Mesothelial cell of epicardium (in vitro differentiated cells): ENCODE measurements around the gene AFDN. TPM values are rescaled to one million over a fixed set of nuclear protein-coding genes. Genes with fewer than 3 reads are reported as not detected.
A peak's percentile ranks its signal among the peaks of the same experiment; 100 is the strongest.

Experiments
- DNase-seq, 2 experiments: peaks; one replicate each; pipeline ENCODE4 v3.0.0; 2021; ENCODE audit warnings: low spot score in 2 of 2; ENCODE audit not compliant: unreplicated experiment in 2 of 2
- H3K27ac Mint-ChIP-seq: 2 replicates; pipeline ENCODE4 v1.8.0; 2021; ENCODE audit warnings: mixed read lengths
- H3K27me3 Mint-ChIP-seq: 2 replicates; pipeline ENCODE4 v1.8.0; 2021; ENCODE audit warnings: low read depth, mixed read lengths
- H3K36me3 Mint-ChIP-seq: 2 replicates; pipeline ENCODE4 v1.8.0; 2021; ENCODE audit warnings: mixed read lengths
- H3K4me1 Mint-ChIP-seq: 2 replicates; pipeline ENCODE4 v1.8.0; 2021; ENCODE audit warnings: mixed read lengths
- H3K4me3 Mint-ChIP-seq: 2 replicates; pipeline ENCODE4 v1.8.0; 2021; ENCODE audit warnings: mild to moderate bottlenecking, moderate library complexity, mixed read lengths
- H3K9me3 Mint-ChIP-seq: 2 replicates; pipeline ENCODE4 v1.8.0; 2021; ENCODE audit warnings: mixed read lengths
- total RNA-seq: library from RNA; stranded (reverse); gene quantifications from 3 replicates; pipeline ENCODE4 v1.2.1, GENCODE V29; 2021
- TF ChIP-seq, protein P1 (sequence below): fragments of 200-600 bp; sonication (generic); IDR thresholded peaks from one replicate; pipeline ENCODE4 v1.5.0; 2021; ENCODE audit warnings: antibody characterized with exemption; ENCODE audit not compliant: unreplicated experiment

AFDN gene
- total RNA-seq, 1 donor from 2014 or later, result 284 TPM

DNA sequence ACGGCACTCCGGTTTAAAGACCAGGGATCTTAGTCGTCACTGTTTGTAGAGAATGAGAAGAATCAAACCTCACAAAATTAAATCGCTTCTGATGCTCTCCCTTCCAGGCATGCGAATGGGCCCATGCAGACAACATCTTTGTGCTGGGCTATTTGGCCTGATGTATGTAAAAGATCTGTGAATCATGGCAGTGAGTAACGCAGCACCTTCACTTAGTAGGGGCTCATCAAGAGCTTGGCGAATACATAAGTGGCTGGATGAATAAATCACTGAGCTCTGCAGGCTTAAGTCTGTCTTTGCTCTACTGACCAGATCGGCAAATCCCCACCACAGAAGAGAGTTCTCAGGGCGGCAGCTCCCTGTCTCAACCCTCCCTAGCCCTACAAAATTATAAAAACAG lies 44.8 kb upstream of the AFDN start:
- H3K27me3 Mint-ChIP-seq, result peaks cover 5% of the 10 kb centered on the region
- H3K9me3 Mint-ChIP-seq, result no peaks in the 10 kb centered on the region
- H3K4me3 Mint-ChIP-seq, result no peak overlapping the region
- H3K4me1 Mint-ChIP-seq, result peaks cover 9% of the 10 kb centered on the region
- no peaks in the 10 kb centered on the region for H3K36me3 Mint-ChIP-seq
- no peak overlapping the region for H3K27ac Mint-ChIP-seq
- DNase-seq, result no peak
- TF ChIP-seq, protein P1, sequence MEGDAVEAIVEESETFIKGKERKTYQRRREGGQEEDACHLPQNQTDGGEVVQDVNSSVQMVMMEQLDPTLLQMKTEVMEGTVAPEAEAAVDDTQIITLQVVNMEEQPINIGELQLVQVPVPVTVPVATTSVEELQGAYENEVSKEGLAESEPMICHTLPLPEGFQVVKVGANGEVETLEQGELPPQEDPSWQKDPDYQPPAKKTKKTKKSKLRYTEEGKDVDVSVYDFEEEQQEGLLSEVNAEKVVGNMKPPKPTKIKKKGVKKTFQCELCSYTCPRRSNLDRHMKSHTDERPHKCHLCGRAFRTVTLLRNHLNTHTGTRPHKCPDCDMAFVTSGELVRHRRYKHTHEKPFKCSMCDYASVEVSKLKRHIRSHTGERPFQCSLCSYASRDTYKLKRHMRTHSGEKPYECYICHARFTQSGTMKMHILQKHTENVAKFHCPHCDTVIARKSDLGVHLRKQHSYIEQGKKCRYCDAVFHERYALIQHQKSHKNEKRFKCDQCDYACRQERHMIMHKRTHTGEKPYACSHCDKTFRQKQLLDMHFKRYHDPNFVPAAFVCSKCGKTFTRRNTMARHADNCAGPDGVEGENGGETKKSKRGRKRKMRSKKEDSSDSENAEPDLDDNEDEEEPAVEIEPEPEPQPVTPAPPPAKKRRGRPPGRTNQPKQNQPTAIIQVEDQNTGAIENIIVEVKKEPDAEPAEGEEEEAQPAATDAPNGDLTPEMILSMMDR, result no peak

DNA sequence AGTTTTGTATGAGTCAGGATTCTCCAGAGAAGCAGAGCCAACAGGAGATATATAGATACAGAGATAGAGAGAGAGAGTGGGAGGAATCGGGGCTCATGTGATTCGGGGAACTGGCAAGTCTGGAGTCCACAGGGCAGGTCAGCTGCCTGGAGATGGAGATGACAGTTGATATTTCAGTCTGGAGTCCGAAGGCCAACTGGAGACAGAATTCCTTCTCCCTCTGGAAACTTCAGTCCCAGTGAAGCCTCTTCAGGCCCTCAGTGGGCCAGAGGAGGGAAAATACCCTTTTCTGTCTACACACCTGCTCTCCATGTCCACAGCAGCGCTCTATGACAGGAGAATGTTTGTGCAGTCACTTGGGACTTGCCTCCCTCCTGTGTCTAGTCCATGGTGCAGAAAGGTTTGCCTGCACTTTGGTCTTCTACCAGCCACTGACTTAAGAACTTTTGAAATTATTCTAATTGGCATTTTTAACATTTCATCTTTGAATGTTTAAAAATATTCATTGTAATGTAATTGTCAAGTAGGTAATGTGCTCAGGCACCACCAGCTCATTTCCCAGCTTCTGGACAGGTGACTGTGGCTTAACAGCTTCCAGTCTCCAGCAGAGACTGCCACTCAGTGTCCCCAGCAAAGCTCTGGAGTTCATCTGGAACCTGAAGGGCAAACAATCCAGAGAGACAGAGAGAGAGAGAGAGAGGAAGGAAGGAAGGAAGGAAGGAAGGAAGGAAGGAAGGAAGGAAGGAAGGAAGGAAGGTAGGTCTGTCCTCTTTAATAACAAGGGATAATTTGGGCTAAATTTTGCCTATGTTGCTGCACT lies 43.8 kb upstream of the AFDN start:
- Mint-ChIP-seq H3K4me3 (no peak overlapping the region), H3K9me3 (no peaks in the 10 kb centered on the region), H3K27ac (no peak overlapping the region), H3K4me1 (peaks cover 15% of the 10 kb centered on the region), H3K36me3 (no peaks in the 10 kb centered on the region), H3K27me3 (peaks cover 5% of the 10 kb centered on the region)
- TF ChIP-seq, protein P1, result no peak
- no peak for DNase-seq

DNA sequence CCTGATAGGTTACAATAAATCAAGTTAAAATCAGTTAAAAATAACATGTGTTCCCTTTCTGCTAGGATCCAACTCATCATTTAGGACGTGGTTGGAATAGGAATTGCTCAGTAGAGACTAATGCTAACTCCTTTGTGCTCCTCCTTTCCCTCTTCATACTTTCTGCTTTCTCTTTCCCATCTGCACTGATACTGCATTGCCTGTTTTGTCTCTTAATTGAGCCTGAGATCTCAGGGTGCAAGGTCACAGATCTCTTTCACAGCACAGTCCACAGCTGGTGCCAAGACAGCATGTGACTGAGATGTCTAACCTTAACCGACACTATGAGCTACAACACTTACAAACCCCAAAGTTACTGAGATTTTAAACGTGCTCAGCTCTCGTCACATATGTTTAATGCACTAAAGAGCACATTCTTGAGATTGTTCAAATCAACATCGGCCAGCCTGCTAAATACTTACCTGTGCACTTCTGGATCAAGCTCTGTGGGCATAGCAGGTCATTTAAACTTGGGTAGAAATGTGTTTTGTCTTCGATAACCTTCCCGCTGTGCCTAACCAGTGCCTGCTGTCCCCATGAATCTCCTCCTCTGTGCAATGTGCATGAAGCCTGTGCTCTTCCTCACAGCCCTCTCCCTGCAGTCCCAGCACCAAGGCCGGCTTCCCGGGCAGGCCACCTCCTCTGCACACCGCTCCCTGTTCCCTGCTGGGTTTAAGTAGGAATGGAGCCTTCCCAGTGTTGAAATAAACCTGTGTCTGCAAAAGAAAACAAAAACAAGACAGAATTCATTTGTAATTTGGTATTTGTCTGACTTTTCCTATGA lies 39.6 kb upstream of the AFDN start:
- DNase-seq, result peak in 1 of 2 experiments; percentile 28
- H3K4me1 Mint-ChIP-seq, result peaks cover 11% of the 10 kb centered on the region
- peak overlapping the region; percentile 57 for H3K27ac Mint-ChIP-seq
- H3K36me3 Mint-ChIP-seq, result no peaks in the 10 kb centered on the region
- H3K4me3 Mint-ChIP-seq, result no peak overlapping the region
- no peaks in the 10 kb centered on the region for H3K9me3 Mint-ChIP-seq
- H3K27me3 Mint-ChIP-seq, result no peaks in the 10 kb centered on the region
- TF ChIP-seq, protein P1, result no peak

DNA sequence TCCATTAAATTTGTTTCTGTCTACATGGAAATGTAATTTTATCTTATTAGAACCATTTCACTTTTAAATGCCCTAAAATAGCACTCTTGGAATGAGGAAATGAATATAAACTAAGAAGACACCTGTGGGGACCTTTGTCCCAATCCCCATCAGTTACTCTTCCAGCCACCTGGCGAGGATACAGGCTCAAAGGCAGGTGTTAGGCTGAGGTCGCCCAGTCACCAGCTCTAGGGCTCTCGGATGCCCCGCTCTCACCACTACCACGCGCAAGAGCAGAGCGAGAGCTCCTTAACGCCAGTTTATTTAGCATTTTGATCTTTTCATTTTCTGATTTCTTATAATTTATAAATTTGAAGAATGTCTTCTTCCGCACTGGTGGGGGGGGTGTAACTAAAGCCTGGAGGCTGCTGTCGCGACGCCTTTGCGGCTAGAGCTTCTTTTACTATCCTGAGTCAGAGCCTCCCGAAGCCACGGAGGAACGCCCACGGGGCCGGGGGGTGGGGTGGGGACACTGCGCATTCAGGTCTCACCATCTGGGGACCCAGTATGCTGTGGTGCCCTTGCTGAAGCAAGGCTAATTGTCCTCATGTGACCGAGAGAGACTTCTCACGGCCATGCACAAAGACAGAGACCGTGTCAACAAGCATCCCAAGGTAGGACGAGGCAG lies 38.7 kb upstream of the AFDN start:
- Mint-ChIP-seq H3K4me3 (no peak overlapping the region), H3K9me3 (no peaks in the 10 kb centered on the region), H3K4me1 (peaks cover 11% of the 10 kb centered on the region), H3K36me3 (no peaks in the 10 kb centered on the region), H3K27ac (no peak overlapping the region), H3K27me3 (no peaks in the 10 kb centered on the region)
- TF ChIP-seq, protein P1, result no peak
- no peak for DNase-seq

DNA sequence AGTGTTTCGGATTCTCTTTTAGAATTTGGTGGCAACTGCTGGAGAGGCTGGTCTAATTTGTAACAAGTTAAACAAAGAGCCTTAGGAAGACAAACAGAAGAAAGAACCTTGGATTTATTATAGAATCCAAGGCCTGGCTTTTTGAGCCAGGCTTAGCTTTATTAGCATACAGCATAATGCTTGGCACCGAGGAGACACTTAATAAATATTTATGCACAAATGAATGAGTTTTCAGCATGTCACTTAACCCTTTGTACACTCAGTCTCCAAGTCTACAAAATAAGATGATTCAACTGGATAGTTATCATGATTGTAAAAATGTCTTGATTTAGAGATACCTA lies 38.2 kb upstream of the AFDN start:
- Mint-ChIP-seq H3K27ac (no peak overlapping the region), H3K4me3 (no peak overlapping the region), H3K36me3 (no peaks in the 10 kb centered on the region), H3K27me3 (no peaks in the 10 kb centered on the region), H3K4me1 (peaks cover 11% of the 10 kb centered on the region), H3K9me3 (no peaks in the 10 kb centered on the region)
- TF ChIP-seq, protein P1, result no peak
- DNase-seq, result no peak
